HG03025 (cell line): ENCODE data around the gene SLC15A1.
"Not testable (repeated sequence)": the region's sequence is repeated elsewhere in the genome, so short reads cannot be mapped to it uniquely, and the experiment has no call there.

Experiments used
- ATAC-seq: cut with Tn5 transposase; IDR thresholded peaks from one replicate; pipeline ENCODE4 v1.9.1; 2021; ENCODE audit warnings: mild to moderate bottlenecking, moderate library complexity; ENCODE audit not compliant: unreplicated experiment, low FRiP score

The SLC15A1 gene

DNA sequence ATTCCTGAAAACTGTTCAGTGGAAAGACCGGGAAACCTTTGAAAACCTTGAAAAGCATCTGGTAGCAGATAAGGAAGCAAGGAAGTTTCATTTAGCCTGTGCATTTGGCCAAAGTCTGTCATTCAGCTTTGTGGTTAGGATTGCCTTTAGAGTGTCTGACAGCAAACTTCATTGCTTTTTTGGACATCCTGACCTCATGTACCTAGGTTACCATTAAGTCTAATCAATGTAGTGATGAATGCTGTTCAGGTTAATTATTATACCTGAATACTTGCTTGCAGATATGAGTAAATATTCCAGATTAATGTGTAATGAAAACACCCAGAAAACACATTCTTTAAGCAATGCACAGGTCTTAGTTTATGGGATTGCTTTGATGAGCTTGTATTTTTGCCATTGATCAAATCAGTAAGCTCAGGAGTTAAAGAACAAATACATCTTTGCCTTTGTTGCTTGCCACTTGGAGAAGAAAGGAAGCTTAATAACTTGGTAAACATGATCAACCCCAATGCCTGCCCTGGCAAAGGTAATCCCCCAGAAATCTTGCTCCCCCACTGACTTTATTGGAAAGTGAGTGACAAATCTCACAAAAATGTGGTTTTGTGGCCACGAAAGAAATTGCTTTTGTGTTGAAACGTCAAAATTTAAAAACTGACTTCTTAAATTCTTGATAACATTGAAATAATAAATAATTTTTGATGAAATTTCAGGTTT is 87.4 kb downstream of the SLC15A1 start:
- no peak for ATAC-seq

DNA sequence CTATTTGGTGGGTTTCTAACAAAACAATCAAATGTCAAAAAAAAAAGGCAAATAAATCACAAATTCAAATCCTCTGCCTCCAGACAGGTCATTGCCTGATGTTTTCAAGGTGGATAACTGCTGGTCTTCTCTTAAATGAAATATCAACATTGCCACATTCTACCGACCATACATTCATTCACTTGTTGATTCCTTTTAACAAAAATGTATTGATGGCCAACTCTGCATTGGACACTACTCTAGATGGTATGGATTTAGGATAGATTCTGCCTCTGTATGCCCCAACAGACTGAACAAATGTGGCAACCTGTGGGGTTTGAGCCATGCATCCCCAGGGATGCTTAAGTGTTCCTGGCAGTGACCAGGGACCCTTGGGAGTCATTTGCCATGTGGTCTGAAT is 88.0 kb downstream of the SLC15A1 start:
- no peak for ATAC-seq

DNA sequence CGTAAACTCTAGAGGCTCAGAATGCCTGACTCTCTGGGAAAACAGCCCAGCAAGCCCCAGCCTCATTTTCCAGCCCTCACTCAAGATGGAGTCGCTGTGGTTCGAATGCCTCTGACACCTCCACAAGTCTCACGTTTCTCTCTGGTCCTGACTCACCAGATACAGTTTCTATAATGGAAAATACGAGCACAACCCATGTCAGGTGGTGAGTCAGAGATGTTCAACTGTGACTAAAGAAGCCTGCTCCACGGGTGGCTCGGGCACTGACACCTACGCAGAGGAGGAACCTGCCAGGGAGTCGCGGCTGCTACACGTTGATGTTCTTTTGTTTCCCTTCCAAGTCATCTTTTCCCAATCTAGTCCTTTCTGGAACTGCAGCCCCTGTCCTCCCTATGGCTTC is 88.4 kb downstream of the SLC15A1 start:
- no peak for ATAC-seq

DNA sequence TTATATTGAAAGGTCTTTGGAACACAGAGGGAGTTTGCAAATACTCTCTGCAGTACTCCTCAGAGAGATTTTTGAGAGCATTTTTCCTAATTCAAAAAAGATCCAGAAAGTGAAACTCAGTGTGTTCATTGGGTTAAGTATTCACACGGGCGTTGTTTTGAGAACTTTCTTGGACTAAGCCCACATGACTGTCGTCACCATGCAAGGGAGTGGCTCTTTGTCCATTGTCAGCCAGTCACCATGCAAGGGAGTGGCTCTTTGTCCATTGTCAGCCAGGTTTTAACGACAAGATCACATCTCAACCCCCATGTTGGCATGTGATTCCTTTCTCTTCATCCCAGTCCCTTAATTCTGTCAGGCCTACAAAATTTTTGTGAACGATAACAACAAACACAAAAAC is 94.3 kb downstream of the SLC15A1 start:
- no peak for ATAC-seq

DNA sequence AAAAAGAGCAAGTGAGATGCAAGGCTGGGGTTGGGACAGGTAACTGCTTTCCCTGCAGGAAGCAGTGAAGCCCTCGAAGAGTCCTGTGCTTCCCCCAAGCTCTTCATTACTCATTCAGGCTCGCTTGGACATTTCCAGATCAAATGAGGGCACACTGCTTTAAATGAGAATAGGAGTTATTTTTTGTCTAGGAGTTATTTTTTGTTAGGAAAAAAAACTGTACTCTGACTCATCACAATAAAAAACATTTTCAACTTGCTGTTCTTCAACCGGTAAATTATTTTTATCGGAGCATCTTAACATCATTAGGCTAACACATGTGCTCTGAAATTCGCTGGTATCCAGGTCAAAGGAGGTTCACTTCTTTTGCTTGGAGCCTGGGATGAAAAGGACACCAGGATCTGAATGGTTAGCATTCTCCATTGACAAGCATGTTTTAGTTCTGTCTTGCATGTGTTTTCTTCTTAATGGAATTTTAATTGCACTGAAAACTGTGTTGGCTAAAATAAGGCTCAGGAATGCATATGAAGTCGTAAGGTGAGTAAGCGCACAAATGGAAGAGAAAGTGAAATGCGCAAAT is 94.9 kb downstream of the SLC15A1 start:
- ATAC-seq, result no peak

DNA sequence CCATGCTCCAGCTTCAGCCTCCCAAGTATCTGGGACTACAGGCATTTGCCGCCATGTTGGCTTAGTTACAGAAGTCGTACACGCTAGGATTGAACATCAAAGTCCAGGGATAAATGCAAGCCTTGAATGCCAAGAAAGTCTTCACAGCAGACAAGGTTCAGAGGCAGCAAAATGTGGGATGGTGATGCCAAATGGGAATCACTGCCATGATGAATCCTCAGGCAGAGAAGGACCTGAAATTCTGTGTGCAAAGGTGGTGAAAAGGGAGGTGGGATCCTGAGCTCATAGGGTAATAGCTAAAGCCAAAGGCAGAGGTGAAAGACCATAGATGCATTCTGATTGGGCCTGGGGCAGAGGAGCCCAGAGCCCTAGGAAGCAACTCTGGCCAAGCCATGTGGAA is 96.2 kb downstream of the SLC15A1 start:
- no peak for ATAC-seq

DNA sequence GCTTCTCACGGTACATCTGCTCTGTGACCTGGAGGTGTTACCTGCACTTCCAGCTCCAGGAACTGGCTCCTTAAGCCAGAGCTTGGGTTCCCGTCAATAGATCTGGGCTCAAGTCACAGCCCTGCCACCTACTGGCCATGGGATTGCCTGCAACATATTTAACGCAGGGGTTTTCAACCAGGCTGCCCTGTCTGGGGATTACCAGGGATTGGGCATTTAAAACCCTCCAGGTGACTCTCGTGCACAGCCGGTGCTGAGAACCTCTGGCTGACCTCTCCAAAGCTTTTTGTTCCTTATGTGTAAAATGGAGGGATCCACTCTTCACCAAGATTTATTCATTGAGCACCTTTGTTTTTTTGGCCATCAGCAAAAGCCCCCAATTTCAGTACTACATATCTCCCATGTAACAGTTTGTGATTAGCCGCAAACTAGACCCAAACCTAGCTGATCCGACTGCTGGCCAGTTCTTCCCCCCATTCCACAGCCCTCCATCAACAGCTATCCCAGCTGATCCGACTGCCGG is 98.9 kb downstream of the SLC15A1 start:
- ATAC-seq, result no peak

DNA sequence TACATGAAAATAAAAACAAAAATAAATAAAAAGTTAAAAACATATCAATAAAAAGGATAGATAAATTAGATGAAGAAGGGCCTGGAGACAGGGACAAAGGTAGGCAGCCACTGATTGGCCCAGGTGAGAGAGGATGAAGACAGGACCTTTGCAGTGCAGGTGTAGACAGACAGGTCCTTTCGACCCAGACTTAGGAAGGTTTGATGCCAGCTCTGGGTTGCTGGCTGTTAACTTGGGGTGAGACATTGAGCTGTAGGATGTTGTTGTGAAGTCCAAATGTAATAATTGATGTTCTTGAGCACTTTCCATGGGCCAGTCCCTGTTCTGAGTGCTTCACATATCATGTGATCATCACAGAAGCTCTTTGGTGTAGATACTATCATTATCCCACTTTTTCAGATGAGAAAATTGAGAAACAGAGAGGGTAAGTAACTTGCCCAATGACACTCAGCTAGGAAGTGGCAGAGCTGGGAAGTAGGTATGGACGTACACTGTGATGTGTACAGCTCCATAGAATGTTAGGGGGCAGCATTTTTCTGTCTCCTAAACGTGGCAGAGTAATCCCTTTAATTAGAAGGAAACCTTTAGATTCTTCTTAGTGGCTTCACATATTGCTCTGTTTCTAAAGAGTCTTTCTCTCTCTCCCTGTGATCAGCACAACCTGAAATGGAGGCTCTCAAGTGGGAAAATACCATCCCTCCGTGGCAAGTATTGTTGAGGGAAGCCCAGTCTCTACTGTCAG is 99.6 kb downstream of the SLC15A1 start:
- ATAC-seq, result no peak

DNA sequence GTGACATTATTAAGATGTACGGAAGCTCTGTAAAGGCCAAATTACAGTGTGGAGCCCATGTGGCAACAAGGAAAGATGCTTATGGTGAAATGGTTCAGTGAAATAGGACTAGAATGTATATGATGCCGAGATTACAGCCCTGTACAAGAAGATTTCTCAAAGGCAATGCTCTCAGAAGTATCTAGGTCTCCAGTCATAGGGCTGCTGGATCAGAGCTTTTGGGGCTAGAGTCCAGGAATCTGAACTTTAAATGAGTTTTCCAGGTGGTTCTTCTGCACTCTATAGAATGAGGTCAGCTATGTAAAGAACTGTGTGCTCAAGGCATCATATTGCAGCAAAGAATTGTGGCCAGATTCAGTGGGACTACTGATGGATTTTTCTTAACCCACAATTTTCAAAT is 100.2 kb downstream of the SLC15A1 start:
- ATAC-seq, result no peak

DNA sequence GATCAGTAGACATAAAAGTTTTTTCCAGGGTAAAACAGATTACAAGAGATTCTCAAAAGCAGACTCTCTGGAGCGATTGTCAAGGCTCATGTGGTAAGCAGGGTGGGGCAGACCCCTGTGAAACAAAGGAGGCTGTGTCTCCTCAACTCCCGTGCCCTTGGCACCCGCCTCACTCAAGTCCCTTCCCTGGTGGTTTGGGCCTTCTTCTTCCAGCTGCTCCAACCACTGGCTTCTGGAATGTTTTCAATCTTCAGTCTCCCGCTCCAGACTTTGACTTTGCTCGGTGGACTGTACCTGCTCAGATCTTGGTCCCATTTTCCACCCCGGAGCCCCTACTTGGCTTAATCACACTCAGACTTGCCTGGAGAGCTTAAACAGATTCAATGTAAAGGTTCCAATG is 100.7 kb downstream of the SLC15A1 start:
- ATAC-seq, result no peak

DNA sequence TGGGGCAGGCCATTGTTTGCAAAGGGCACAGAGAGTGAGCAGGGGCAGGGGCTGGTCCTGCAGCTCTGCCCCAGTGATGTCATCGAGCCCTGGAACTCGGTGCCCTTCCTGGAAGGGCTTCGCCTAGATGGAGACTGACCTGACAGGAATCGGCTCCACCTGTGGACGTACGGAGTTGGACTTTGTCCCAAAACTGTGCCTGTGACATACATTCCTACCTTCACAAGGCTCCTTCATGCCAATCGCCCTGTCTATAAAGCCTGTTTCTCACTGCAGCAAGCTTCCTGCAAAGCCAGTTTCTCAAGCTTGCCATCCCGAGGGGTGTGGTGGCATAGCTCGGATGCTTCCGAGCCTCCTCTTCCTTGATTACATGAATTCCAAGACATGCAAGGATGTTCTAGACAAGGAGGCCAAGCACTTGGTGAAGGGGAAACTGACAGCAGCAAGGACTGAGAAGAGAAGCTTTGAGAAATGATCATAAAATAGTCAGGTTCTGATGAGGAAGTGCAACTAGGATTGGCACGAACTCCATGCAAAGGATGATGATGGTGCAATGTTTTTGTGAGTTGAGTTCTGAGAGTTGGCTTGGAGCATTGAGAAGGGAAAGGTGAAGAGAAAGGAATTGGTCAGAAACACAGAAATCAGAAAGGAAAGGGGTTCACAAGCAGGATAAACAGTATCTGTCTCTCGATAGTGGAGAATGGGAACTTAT is 101.9 kb downstream of the SLC15A1 start:
- ATAC-seq, result no peak

DNA sequence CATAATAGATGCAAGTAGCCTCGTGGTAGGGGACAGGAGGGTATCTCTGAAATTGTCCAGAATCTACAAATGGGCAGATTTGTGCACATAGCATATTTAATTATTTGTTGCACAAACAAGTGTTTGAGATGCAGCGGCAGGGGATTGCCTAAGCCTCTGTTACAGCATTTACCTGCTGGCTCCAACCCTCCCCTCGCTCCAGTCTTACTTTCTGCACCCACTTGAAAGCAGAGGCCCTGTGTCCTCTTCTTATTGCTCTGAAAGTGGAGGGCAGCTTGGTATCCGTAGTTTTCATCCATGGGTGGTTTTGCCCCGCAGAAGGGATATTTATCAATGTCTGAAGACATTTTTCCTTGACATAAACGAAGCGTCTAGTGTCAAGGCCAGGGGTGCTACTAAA is 102.6 kb downstream of the SLC15A1 start:
- ATAC-seq, result no peak

DNA sequence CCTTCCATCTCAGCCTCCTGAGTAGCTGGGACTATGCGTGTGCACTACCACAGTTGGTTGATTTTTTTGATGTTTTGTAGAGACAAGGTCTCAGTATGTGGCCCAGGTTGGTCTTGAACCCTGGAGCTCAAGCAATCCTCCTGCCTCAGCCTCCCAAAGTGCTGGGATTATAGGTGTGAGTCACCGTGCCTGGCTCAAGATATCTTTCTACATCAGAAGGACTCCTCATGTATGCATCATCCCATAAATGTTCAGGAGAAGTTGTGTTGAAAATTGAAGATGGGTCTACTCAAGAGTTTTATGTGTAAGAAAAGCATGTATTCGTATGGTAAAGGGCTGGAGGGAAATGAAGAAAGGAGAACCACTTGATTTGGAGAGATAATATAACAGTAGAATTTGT is 103.8 kb downstream of the SLC15A1 start:
- ATAC-seq, result no peak

DNA sequence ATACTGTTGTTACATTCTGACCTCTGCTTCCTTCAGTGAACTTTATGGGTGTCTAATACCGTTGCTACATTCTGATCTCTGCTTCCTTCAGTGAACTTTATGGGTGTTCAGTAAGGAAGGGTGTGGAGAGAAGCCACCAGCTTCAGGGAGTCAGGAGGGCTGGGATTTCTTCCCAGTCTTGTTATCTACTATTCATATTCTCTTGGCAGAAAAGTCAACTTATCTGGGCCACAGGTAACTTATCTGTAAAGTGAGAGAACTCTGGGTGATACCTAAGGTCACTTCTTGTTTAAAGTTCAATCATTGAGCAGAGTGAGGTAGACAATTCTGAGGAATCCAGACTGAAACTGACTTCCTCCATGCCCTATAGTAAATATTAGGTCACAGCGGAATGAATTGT is 104.3 kb downstream of the SLC15A1 start:
- ATAC-seq, result no peak

DNA sequence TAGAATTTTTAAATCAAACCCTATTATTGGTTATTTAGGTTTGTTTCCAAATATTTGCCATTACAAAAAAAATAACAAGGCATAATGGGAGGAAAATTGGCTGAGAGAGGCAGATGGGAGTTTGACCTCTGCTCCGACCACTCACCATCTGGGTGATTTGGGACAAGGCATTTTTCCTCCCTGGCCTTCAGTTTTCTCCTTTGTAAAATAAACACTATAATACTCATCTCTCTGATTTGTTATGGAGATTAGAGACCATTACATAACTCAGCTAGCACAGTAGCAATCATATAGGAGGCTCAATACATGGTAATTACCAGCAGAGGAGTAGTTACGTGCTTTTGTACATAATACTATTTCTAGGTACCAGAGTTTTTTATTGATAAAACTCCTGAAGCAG is 105.4 kb downstream of the SLC15A1 start:
- ATAC-seq, result no peak

DNA sequence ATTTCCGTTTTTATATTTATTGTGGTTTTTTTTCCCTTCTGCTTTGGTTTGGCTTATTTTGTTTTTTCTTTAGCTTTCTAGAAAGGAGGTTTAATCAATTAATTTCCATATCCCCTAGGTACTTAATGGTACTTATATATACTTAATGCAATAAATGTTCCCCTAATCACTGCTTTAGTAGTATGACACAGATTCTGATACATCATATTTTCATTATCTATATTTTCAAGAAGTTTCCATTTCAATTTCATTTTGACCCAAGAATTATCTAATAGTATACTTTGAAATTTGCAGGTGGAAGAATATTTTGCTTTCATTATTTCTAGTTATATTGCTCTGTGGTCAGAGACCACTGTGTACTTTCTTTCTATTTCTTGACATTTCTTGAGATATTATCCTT is 109.0 kb downstream of the SLC15A1 start:
- no peak for ATAC-seq

DNA sequence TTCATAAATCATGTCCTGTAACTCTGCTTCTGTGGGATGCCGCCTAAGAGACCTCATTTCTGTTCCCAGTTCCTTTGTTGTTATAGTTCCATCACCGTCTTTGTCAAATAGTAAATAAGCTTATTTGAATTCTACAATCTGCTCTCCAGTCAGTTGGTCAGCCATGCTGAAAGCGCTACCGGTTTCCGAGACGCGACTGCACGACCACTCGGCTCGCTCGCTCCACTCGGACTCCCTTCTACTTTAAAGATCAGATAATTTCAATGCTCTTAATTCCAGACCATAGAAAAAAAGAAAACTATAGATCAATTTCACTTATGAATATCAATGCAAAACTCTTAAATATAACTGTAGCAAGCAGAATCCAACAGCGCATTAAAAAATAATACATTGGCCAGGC is 111.4 kb downstream of the SLC15A1 start:
- no peak for ATAC-seq

DNA sequence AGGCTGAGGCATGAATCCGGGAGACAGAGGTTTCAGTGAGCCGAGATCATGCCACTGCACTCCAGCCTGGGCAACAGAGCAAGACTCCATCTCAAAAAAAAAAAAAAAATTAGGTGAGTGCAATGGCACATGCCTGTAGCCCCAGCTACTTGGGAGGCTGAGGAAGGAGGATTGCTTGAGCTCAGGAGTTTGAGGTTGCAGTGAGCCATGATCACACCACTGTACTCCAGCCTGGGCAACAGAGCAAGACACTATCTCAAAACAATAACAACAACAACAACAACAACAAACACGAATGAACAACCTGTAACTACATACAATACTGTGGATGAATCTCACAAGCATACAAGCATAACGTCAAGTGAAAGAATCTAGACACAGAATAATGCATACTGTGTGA is 112.7 kb downstream of the SLC15A1 start:
- not testable (repeated sequence) for ATAC-seq

DNA sequence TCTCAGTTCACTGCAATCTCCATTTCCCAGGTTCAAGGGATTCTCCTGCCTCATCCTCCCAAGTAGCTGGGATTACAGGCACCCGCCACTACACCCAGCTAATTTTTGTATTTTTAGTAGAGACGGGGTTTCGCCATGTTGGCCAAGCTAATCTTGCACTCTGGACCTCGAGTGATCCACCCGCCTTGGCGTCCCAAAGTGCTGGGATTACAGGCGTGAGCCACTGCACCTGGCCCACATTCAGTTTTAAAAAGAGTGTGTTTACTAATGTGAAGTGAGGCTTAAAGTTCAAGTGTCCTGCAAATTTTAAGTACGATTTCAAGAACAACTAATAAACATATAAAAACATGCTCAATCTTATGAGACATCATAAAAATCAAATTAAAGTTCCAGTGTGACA is 114.1 kb downstream of the SLC15A1 start:
- ATAC-seq, result not testable (repeated sequence)
